Measurements from ENCODE around the gene ADAMTS19.
"Not testable (repeated sequence)": the region's sequence is repeated elsewhere in the genome, so short reads cannot be mapped to it uniquely, and the experiment has no call there.

Gene ADAMTS19

DNA sequence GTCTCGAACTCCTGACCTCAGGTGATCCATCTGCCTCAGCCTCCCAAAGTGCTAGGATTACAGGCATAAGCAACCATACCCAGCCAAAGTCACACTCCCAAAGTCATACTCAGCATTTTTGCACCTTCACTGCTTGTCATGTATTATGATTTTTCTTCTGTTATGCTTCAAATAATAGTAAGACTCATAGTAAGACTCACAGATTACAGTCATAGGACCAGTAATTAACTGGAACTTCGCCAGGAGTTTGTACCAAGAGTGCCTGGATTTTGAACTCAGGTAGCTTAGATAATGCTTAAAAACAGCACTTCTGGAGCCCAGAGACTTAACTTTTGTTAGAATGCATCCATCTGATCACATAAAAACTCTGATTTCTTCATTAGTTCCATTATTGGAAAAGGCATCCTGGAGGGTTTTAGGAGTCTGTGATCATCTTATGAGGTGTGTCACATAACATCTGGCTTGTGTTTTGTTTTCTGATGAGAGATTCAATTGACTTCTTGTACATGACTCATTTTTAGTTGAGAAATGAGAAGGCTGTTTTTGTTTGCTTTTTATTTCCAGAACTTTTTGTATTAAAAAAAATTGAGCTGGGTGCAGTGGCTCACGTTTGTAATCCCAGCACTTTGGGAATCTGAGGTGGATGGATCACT lies 131.5 kb downstream of the ADAMTS19 start:
- DNase-seq: no peak

DNA sequence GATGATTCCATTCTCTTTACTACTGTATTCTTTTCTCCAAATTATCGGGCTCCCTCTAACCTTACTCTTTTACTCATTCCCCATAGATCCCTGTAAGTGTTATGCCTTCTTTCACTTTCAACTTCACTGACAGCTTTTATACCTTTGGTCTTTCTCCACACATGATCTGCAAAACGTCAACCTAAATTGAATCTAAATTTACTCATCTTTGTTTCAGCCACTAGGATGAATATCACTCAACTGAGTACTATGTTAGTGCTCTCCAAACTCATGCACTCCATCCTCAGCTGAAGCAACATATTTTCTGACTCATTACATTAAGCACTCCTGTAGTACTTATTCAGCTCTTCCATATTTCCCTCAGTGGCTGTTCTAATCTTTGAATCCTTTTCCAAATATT lies 133.4 kb downstream of the ADAMTS19 start:
- DNase-seq: no peak

- no peak for DNase-seq
Measured at GRCh38 chr5:129601576-129601975, 141.5 kb downstream of the ADAMTS19 start.

GRCh38 chr5:129608350-129608749 lies 148.3 kb downstream of the ADAMTS19 start:
- DNase-seq: no peak

DNA sequence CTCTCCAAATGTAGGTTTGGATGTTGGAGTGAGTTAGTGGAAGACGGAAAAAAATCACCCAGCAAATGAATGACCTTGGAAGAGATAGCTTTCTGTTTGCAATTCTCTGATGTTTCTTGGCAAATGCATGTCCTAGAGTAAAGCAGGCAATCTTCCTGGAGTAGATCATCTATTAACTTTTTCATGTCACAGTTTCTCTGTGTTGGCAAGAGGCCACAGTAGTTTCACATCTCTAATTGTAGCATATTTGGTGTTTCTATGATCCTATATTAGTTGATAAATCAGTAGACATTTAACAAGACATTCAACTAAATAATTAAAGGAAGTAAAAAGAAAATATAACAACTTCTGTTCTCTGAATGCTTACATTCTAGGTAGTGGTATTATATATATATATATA lies 149.6 kb downstream of the ADAMTS19 start:
- no peak for DNase-seq

- no peak for DNase-seq
Measured at GRCh38 chr5:129616517-129616916, 156.4 kb downstream of the ADAMTS19 start.

GRCh38 chr5:129617206-129617605 lies 157.1 kb downstream of the ADAMTS19 start:
- no peak for DNase-seq

DNA sequence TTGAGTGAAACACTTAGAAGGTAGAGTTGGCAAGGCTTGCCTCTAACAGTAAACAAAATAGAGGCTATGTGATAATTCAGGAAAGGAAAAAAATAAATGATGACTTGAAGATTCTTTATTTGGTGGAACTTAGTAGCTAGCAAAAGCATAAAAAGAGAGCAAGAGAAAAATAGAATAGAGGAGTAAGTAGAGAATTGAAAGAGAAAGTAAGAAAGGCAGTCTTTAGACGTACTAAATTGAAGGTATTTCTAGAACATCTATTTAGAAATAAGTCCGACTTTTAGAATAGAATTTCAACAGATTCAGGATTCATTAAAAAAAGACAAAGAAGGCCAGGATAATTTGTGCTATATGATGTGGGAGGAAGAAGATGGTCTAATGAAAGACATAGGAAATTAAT lies 159.7 kb downstream of the ADAMTS19 start:
- no peak for DNase-seq

DNA sequence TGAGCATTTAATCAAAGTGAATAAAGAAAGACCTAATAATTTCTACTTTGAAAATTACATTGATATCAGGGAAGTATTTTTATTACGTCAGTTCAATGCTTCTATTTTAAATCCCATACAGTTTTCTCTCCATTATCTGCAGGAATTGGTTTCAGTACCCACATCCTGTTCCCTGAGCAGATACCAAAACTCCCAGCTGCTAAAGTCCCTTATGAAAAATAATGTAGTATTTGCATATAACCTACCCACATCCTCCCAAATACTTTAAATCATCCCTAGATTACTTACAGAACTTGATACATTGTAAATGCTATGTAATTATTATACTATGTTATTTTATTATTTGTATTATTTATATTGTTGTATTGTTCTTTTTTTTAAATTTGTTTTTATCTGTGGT lies 162.4 kb downstream of the ADAMTS19 start:
- no peak for DNase-seq

DNA sequence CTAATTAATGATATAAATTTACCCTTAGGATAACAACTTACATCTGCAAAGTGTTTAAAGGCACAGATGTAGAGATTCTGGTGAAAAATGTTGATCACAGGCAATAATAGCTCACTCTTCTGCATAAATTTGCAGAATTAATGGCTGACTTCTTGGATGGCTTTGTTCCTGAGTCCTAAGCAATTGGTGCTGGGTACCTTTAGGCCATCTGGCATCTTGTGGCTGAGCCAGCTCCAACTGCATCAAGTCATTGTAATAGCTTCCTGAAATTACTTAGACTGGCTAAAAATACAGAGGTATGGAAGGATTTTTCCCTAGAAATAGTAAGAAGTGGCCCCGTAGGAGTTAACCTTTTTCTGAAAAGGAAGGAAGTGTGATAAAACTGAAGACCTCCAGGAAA lies 169.5 kb downstream of the ADAMTS19 start:
- no peak for DNase-seq

DNA sequence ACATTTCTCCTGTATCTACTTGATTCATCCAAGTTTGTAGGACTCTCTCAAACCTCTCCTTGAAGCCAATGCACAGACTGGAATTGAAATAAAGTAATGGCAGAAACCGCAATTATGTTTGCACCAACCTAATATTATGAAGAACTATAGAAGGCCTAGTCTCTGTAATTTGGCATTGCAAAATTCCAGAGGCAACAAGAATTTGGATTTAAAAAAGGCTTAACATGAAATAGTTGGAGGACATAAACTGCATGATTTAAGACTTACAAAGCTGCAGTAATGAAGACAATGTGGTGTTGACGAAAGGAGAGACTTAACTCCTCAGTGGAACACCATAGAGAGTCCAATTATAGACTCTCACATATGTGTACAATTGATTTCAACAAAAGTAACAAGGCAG lies 170.0 kb downstream of the ADAMTS19 start:
- no peak for DNase-seq

DNA sequence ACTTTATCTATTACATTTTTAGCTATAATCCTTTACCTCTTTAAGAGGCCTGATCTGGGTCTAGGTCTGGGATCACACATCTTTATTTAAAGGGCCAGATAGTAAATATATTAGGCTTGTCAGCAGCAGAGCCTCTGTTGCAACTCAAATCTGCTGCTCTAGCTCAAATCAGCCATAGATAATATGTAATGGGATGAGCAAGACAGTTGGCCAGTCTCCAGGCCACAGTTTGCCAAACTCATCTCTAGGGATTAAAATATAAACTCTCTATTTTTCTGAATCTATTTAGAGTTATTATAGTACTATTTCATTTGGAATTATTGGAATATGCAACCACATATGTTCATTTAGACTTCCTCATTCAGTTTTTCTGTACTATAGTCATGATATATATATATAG lies 171.9 kb downstream of the ADAMTS19 start:
- no peak for DNase-seq

DNA sequence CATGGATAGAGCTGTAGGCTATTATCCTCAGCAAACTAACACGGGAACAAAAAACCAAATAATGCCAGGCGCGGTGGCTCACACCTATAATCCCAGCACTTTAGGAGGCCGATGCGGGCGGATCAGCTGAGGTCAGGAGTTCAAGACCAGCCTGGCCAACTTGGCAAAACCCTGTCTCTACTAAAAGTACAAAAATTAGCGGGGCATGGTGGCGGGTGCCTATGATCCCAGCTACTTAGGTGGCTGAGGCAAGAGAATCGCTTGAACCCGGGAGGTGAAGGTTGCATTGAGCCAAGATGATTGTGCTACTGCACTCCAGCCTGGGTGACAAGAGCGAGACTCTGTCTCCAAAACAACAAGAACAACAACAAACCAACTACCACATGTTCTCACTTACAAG lies 177.4 kb downstream of the ADAMTS19 start:
- DNase-seq: not testable (repeated sequence)

DNA sequence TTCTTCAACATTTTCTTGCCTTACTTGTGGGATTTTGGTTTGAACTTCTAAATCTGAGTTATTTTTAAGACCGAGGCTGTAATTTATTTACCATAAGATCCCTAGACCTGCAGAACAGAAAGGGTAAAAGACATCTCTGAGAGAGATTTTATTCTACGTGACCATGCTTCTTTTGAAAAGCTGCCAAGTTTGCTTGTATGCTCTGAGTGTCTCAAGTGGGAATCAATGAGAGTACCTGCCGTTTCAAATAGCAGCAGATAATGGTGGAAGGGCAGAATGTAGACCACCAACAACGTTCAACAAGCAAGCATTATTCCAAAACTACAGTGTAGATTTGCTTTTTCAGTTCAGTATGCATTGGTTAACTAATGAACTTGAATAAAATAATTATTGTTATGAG lies 179.2 kb downstream of the ADAMTS19 start:
- DNase-seq: no peak

DNA sequence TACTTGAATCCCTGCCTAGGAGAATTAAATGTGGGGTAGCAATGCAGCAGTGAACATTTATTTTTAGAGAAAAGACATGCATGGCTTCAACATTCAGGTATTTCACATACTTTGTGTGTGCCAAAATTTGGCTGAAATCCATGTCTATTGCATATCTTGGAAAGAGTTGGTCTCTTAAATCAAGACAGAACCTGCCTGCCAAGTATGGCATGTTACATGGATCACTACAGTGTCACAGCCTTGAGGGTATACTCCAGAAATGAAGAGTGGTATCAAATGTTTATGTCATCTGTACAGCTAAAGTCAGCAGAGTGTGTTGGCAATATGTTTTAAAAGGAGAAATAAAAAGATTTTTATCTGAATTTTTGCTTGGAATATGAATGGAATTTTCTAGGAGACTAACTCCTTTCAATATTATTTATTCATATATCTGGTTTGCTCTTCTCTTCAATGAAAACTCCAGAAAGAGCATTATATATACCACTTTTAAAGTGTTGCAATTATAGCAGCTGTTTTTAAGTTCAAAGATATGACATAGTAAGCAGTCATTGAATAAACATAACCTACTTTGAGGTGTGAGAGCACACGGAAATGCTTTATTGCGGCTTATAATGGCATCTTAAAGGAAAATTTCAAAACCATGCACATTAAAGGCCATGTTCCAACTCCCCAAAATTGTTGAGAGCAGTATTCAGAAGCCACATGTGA lies 192.4 kb downstream of the ADAMTS19 start:
- DNase-seq: no peak

GRCh38 chr5:129653057-129653375 lies 192.9 kb downstream of the ADAMTS19 start:
- no peak for DNase-seq

DNA sequence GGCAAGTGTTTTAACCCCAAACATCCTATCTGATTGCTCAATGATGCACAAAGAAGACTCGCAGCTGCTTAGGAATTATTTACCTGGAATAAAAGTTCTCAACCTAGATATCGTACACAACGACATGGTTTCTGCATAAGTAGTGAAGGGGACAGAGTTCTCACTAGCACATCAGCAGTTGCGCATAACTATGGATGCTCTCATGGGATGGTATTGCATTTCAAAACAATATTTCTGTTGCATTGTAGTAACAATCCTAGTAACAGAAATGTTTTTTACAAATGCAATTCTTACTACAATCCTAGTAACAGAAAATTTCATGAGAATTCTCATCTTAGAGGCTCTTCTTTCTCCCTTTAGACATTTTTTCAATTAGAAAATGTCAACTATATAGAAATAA lies 193.3 kb downstream of the ADAMTS19 start:
- DNase-seq: no peak

- DNase-seq: no peak
Measured at GRCh38 chr5:129656952-129657351, 196.9 kb downstream of the ADAMTS19 start.

GRCh38 chr5:129658801-129659200 lies 198.7 kb downstream of the ADAMTS19 start:
- DNase-seq: no peak

DNA sequence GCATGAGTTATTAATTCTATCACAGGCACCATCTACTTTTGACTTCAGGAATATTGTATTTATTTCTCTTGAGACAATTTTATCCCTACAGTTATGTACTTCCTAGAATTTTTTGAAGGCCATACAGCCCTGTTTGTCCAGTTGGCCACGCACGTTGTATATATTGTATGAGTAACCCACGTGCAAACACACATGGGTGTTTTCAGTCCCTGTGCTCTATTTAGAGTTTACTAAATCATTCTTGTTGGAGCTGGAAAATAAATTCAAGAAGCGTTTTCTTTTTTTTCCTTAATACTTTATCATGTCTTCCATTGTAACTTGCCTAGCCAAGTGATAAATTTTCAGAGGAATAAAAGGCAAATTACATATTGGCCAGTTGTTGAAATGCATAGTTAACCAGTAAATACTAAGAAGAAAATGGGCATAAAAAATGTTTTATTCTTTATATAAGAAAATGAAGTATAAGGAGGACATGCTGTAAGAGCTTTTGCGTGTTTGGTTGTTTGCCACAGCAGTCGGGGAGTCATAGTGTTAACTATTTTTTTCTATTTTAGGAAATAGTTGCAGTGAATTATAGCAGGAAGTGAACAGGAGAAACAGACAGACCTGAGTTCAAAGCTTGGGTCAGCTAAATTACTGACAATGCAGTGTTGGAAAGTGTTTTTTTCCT lies 201.4 kb downstream of the ADAMTS19 start:
- no peak for DNase-seq

GRCh38 chr5:129664336-129664937 lies 204.3 kb downstream of the ADAMTS19 start:
- no peak for DNase-seq

GRCh38 chr5:129670957-129671500 lies 210.9 kb downstream of the ADAMTS19 start:
- DNase-seq: no peak

DNA sequence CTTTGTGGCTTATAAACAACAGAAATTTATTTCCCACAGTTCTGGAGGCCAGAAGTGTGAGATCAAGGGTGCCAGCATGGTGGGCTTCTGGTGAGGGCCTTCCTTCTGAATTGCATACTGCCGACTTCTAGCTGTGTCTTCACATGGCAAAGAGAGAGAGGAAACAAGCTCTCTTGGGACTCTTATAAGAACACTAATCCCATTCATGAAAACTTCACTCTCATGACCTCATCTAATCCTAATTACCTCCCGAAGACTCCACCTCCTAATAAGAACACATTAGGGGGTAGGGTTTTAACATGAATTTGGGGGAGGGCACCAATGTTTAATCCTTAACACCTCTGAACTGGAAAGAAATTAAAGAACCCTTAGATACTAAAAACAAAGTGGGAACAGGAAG lies 211.9 kb downstream of the ADAMTS19 start:
- no peak for DNase-seq

DNA sequence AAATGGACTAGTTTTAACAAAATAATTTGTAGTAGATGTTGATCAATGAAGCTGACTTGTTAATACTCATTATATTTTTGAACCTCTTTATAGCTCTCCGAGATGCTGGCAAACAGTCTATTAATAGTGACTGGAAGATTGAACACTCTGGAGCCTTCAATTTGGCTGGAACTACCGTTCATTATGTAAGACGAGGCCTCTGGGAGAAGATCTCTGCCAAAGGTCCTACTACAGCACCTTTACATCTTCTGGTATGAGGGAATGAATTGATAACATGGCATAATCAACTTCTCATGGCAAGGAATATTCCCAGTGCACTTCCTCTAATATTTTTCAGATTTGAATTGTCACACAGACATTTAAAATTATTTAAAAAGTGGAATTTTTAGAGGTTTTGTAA lies 219.6 kb downstream of the ADAMTS19 start:
- no peak for DNase-seq

Measured in NCI-H2227 treated with DMSO at 0.1 percent for 48 hours (cell line).